Tibial nerve (tissue), 4 donors: ENCODE data around the gene PRPSAP2.

Source experiments
- EP300 ChIP-seq, 2 donors: sonication (generic); formaldehyde crosslinking; IDR thresholded peaks; one replicate each; pipeline ENCODE4 v1.6.1; 2017; ENCODE audit warnings: antibody characterized with exemption in 2 of 2, mild to moderate bottlenecking in 1 of 2
- TF ChIP-seq, protein P1 (sequence below), 5 experiments: fragments of 200-600 bp in 3 of 5; fragments of 450-650 bp in 2 of 5; sonication (generic) in 3 of 5; IDR thresholded peaks; one replicate each; pipeline ENCODE4 v1.5.1; 2016 to 2019; ENCODE audit warnings: antibody characterized with exemption in 5 of 5, mild to moderate bottlenecking in 3 of 5, moderate library complexity in 2 of 5

DNA sequence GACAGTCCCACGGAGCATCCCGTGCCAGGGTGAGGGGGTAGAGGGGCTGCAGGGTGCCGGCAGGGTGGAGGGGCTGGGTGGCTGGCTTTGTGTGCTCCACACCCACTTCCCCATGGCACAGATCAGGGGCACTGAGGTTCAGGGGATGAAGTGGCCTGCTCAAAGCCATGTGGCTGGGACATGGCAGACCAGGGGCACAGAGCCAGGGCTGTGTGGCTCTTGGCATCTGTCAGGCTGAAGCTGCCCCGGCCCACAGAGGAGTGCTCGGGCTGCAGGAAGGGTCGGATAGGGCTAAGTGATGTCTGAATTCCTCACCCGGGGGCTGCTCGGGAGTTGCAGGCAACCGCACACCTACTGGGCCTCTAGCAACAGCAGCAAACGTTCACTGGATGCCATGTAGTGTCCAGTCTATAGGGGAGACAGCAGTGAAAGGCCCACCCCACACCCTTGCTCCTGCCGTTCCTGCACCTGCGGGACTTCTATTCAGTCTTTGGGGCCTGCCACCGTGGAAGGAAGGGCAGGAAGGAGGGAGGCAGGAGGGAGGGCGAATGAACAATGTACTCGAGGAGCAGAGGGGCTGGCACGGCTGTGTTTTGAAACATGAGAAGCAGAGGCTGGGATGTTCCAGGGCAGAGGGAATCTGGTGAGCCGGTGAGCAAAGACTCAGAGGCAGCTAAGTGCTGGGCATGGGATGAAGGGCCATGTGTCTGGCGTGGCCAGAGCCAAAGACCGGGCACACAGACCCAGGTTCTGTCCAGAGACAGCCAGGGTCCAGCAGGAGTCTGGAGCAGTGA, 109.1 kb downstream of the PRPSAP2 start:
- TF ChIP-seq, protein P1, sequence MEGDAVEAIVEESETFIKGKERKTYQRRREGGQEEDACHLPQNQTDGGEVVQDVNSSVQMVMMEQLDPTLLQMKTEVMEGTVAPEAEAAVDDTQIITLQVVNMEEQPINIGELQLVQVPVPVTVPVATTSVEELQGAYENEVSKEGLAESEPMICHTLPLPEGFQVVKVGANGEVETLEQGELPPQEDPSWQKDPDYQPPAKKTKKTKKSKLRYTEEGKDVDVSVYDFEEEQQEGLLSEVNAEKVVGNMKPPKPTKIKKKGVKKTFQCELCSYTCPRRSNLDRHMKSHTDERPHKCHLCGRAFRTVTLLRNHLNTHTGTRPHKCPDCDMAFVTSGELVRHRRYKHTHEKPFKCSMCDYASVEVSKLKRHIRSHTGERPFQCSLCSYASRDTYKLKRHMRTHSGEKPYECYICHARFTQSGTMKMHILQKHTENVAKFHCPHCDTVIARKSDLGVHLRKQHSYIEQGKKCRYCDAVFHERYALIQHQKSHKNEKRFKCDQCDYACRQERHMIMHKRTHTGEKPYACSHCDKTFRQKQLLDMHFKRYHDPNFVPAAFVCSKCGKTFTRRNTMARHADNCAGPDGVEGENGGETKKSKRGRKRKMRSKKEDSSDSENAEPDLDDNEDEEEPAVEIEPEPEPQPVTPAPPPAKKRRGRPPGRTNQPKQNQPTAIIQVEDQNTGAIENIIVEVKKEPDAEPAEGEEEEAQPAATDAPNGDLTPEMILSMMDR (IDR thresholded peaks at IDR 0.05) = no peak
- TF ChIP-seq EP300 (IDR thresholded peaks at IDR 0.05) = no peak
